Sigmoid colon (tissue), 4 donors: ENCODE measurements around the gene ING5.

Experiments
- POLR2A ChIP-seq, 2 donors: fragments of 450-650 bp; IDR thresholded peaks; one replicate each; pipeline ENCODE4 v1.6.1; 2016; ENCODE audit warnings: antibody characterized with exemption in 2 of 2, mild to moderate bottlenecking in 2 of 2, moderate library complexity in 2 of 2
- POLR2AphosphoS5 ChIP-seq, 4 donors: sonication (generic); formaldehyde crosslinking; IDR thresholded peaks; one replicate each; pipeline ENCODE4 v1.6.1; 2017; ENCODE audit warnings: antibody characterized with exemption in 4 of 4

- no peak for TF ChIP-seq POLR2A (IDR thresholded peaks at IDR 0.05)
- no peak for TF ChIP-seq POLR2AphosphoS5 (IDR thresholded peaks at IDR 0.05)
Observed at GRCh38 chr2:241652722-241653121, 49.1 kb upstream of the ING5 start.
